ENCODE data around the gene SORCS2. TPM values are rescaled to one million over a fixed set of nuclear protein-coding genes. Genes with fewer than 3 reads are reported as not detected.
A peak's percentile ranks its signal among the peaks of the same experiment; 100 is the strongest.

The SORCS2 gene
- total and polyA plus RNA-seq, 3 donors from 2014 or later: 2.7 to 4.6 (median 2.9) TPM

- intact Hi-C loops (cut with DNase I; ENCODE audit: low total_unique reads): no loop called here
- DNase-seq: peak; percentile 59
These were observed 5.2 kb upstream of the SORCS2 start for GRCh38 chr4:7187168-7187535.

DNA sequence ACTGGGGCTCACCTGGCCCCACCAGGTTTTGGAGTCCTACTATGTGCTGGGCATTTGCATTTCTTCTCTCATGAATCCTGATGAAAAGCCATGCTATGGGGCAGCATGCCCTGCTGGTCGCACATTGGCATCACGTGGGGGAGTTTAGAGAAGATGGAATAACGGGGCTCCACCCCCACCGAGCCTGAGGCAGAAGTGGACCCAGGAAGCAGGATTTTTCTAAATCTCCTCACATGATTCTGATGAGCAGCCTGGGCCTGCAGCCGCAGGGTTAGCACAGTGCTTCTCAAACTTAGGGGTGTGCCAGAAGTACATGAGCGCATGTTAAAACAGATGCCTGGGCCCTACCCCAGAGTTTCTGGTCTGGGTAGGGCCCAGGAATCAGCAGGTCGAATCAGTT is 4.6 kb upstream of the SORCS2 start:
- no peaks in the 10 kb centered on the region for H3K9me3 ChIP-seq
- intact Hi-C loops (cut with DNase I; ENCODE audit: low total_unique reads): no loop called here
- H3K27ac ChIP-seq: no peak overlapping the region
- WGBS, 2 donors: 80 to 87% methylated on average over 7 of the region's 7 CpGs
- no peak overlapping the region for H3K4me3 ChIP-seq
- no peaks in the 10 kb centered on the region for H3K36me3 ChIP-seq (ENCODE audit: low read depth, missing control alignments)
- H3K27me3 ChIP-seq: no peaks in the 10 kb centered on the region
- peaks cover 14% of the 10 kb centered on the region for H3K4me1 ChIP-seq
- no peak for DNase-seq
- no peak for TF ChIP-seq CTCF (IDR thresholded peaks at IDR 0.05)

More at GRCh38 chr4:7187168-7187535, 5.2 kb upstream of the SORCS2 start:
- Histone ChIP-seq H3K27me3 (no peaks in the 10 kb centered on the region), H3K4me1 (peaks cover 14% of the 10 kb centered on the region), H3K4me3 (no peak overlapping the region), H3K36me3 (ENCODE audit: low read depth, missing control alignments) (no peaks in the 10 kb centered on the region), H3K9me3 (no peaks in the 10 kb centered on the region), H3K27ac (no peak overlapping the region)
- TF ChIP-seq POLR2A (IDR thresholded peaks at IDR 0.05) (no peak), CTCF (IDR thresholded peaks at IDR 0.05) (no peak)
- WGBS, 2 donors: 63 to 82% methylated on average over 7 of the region's 7 CpGs

DNA sequence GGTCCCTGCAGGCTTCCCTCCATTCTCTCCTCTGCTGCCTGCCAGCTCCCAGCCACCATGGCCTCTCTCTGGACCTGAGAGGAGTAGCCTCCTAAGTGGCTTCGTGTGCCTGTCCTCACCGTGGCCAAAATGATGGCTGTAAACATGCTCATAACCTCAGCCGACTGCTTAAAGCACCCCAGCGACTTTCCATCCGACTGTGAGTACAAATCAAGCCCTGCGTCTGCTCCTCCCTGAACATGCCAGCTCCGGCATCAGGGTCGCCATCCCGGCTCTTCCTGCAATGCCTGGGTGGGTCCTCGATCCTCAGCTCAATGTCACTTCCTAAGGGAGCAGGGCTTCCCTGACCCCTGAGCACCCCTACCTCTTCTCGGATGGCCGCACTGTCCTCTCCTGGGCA is 3.3 kb upstream of the SORCS2 start:
- 81 to 94% methylated on average over 8 to 12 of the region's 12 CpGs for WGBS, 2 donors
- intact Hi-C loops (cut with DNase I; ENCODE audit: low total_unique reads): no loop called here
- no peak for TF ChIP-seq POLR2A (IDR thresholded peaks at IDR 0.05)
- no peak for TF ChIP-seq CTCF (IDR thresholded peaks at IDR 0.05)

GRCh38 chr4:7189475-7190277 is 2.7 kb upstream of the SORCS2 start:
- H3K9me3 ChIP-seq: no peaks in the 10 kb centered on the region
- WGBS, 2 donors: 69 to 83% methylated on average over 11 of the region's 11 CpGs

More for the DNA sequence above, 3.3 kb upstream of the SORCS2 start:
- Histone ChIP-seq H3K4me1 (peaks cover 14% of the 10 kb centered on the region), H3K27me3 (no peaks in the 10 kb centered on the region), H3K9me3 (no peaks in the 10 kb centered on the region), H3K27ac (no peak overlapping the region), H3K4me3 (no peak overlapping the region), H3K36me3 (ENCODE audit: low read depth, missing control alignments) (no peaks in the 10 kb centered on the region)
- no peak for DNase-seq

More at GRCh38 chr4:7189475-7190277, 2.7 kb upstream of the SORCS2 start:
- intact Hi-C loops (cut with DNase I; ENCODE audit: low total_unique reads): loop anchor here (10.0 kb wide), 1 partner anchor 105 kb away; no protein-coding TSS in a partner anchor
- Histone ChIP-seq H3K27me3 (no peaks in the 10 kb centered on the region), H3K4me1 (peaks cover 14% of the 10 kb centered on the region), H3K4me3 (no peak overlapping the region), H3K27ac (no peak overlapping the region), H3K36me3 (ENCODE audit: low read depth, missing control alignments) (no peaks in the 10 kb centered on the region)
- DNase-seq: no peak
- no peak for TF ChIP-seq CTCF (IDR thresholded peaks at IDR 0.05)
- no peak for TF ChIP-seq POLR2A (IDR thresholded peaks at IDR 0.05)
